Activated CD8-positive, alpha-beta memory T cell treated with anti-CD3 and anti-CD28 coated beads, Interleukin-2, amount 50 U/mL, for 1 hour (primary cell): ENCODE data around the gene TAB2.
"Not testable (repeated sequence)": the region's sequence is repeated elsewhere in the genome, so short reads cannot be mapped to it uniquely, and the experiment has no call there.

Source experiments
- DNase-seq: peaks from one replicate; pipeline ENCODE4 v3.0.0-alpha.2; 2020; ENCODE audit errors: extremely low read depth

The TAB2 gene

DNA sequence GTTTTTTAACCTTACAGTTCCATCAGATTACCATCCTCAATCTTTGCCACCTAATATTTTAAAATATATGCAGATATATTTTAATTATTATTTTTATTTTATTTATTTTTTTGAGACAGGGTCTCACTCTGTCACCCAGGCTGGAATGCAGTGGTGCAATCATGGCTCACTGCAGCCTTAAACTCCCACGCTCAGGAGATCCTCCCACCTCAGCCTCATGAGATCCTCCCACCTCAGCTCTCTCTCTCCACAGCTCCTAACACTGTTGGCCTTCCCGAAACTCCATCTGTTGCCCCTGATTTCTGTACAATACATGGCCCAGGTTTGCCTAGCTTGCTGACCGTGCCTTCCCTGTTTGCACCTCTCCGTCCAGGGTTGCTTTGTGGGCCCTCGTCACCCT, 4.4 kb upstream of the TAB2 start:
- DNase-seq, result no peak

DNA sequence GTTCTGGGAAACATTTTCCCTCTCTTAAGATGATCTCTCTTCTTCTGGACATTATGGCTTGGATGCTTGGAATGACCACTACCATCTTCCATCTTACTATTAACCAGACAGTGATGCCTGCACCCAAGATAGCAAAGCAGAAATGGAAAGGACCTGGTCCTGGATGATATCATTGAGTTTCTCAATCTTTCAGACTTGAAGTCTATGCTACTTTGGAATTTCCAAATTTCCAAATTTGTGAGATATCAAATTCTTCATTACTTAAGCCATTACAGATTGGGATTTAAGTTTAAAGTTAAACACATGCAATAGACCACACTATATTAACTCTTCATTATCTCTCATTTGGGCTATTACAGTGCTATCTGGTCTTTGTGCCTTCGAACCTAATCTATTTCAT, 3.7 kb upstream of the TAB2 start:
- no peak for DNase-seq

DNA sequence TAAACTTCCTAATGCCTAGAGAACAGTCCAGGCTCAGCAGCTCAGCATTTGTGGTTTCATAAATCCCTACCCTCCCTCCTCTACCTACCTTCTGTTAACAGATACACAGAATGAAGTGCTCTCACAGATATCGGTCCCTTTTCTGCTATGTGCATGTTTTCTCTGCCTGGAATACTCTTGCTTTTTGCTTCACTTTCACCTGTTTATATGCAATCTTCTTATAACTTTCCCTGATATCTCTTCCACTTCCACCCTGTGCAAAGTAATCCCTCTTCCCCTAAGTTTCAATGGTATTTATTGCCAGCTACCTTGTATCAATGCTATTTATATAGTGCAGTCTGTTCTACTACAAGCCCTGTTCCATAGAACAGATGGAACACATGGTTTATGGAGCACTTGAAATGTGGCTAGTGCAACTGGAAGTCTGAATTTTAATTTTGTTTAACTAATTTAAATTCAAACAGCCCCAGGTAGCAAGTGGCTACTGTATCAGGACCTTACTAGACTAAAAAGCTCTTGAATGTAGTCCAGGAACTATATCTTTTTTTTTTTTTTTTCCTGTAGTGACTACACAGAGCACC, 3.1 kb upstream of the TAB2 start:
- DNase-seq, result no peak

DNA sequence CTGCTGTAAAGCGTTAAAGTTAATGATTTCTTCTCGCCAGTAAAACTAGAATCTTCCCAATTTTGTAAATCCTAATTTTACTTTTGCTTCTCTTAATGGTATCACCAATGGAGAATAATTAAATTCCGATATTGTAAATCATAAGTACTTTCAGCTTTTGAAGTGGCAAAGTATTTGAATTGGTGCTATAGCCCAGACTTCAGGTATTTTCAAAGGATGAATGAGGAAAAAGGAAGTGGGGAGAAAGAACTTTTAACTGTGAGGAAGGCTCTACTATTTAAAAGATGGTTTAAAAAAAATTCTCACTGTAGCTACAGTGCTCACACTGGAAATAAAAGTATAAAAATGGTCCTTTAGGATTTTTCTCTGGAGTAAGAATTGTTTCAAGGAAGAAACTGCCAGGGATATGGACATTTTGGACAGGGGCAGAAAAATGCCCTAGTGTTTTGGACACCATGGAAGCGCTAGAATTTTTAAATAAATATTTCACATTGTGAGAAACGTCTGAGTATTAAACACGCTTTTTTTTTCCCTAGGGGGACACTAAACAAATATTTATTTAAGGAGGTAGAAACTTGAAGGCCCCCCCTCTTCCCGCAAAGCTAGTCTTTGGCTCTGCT, 1.3 kb upstream of the TAB2 start:
- DNase-seq, result no peak

DNA sequence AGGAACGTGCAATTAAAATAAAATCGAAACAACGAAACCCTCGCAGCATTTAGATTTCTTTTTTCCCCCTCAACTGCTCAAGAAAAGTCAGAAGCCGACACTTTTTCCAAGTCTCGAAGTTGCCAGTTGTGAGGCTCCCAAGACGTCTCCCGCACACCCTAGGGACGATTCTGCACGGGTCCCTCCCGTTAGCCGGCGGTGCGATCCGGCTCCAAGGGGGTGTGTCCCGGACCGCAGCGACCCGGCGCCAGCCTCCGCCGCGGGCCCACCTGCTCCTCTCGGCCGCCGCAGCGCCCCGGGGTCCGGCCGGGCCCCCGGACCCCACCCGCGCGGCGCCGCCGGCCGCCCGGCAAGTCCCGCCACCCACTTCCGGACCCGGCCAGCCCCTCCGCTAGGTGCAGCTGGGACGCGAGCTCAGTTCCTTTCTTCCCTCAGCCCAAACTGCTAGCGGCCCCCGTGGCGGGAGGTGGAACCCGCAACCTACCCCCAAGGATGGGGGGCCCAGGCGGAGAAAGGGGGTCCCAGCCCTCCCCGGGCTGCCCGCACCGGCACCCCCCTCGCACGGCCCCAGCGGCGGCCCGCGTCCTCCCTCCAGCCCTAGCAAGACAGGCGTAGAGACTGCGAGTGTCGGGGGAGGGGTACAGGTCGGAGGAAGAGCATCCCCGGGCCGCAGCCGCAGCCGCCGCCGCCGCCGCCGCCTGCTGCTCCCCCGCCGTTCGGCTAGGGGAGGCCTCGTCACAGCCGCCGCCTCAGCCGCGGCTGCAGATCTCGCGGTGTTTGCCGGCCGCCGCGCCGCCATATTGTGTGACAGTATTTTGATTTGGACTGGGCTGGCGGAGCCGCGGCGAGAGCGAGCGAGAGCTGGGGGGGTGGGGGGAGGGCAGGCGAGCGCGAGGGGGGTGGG, 520 bp upstream of the TAB2 start:
- DNase-seq, result peak; percentile 75

DNA sequence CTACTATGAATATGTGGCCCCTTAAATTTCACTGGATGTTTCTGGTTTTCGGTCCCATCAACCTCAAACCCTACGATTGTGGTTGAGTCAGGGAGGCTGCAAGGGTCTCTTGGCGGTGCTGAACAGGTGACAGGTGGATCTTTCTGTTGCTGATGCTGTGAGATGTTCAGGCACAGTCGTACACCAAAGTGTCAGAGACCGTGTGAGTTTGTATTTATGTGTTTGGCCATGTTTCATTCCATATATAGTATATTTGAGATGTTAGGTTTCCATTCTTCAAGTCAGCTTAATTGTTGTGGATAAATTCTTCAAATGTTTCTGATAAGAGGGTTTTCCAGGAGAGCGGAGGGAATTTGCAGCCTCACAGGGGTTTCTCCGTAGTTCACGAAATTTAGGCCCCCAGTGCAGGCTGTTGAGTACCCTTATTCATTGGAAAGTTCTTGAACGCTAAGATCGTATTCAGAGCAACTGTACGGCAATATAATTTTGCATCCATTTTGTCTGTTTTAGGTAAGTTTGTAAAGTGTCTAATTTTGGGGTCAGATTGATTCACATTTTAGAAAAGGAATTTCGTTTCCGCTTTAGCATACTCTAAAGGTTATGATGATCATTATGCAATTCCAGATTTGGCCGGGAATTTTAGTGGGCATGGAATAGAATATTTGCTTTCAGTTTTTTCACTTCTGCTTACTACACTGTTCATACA, 1.2 kb downstream of the TAB2 start:
- DNase-seq, result no peak

DNA sequence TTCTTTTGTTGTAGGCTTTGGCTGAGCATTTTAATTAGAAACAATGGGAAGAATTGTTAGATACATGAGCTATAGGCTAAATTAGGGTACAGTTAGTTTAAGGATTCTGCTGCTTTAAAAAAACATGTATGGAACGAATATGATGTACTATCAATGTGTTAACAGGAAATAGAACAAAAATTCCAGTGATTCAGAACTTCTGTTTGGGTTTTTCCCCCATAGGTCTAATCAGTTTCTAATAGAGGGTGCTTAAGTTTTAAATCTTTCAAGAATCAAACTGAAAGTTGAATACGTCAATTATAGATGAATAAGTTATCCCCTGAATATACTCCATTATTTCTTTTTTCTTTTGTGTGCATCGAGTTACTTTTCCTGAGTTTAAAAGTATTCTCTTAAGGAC, 1.9 kb downstream of the TAB2 start:
- no peak for DNase-seq

DNA sequence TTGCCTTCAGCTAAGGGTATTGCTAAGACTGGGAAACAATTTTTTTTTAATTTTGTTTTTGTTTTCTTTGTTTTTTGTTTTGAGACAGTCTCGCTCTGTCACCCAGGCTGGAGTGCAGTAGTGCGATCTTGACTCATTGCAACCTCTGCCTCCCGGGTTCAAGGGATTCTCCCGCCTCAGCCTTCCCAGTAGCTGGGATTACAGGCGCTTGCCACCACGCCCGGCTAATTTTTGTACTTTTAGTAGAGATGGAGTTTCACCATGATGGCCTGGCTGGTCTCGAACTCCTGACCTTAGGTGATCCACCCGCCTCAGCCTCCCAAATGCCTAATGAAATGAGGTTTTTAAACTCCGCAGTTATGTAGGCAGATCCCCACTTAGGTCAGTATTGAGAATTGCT, 2.5 kb downstream of the TAB2 start:
- DNase-seq, result not testable (repeated sequence)

DNA sequence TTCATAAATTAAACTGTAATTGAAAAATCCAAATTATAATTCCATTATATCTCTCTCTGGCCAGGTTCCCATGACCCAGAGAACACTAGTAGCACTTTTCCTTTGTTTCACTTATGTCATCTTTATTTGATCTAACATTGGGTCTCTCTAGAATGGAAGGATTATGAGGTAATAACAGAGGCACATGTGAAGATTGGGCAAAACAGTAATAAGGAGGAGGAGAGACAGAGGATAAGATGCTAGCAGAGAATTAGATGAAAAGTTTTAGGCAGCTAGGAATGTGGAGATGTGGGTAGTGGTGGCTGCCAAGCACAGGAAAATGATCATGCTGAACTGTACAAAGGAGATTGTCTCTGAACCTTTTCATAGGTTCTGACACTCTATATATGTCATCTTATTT, 3.3 kb downstream of the TAB2 start:
- no peak for DNase-seq

DNA sequence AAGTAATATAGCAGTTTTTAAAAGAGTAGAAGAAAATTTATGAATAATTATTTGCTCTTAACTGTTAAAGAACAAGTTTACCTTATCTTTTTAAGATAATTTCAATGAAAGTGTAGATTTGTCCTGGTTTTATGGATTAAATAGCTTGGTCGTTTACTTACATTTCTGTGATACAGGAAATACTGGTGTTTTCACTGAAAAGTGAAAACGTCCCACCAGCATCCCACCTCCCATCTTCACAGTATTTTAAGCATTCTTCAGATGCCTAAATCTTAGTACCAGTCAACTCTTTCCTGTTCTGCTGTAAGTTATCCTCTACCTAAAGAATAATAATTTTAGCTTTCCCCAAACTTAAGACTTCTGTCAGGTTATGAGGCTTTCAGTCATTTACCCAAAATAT, 5.8 kb downstream of the TAB2 start:
- no peak for DNase-seq

DNA sequence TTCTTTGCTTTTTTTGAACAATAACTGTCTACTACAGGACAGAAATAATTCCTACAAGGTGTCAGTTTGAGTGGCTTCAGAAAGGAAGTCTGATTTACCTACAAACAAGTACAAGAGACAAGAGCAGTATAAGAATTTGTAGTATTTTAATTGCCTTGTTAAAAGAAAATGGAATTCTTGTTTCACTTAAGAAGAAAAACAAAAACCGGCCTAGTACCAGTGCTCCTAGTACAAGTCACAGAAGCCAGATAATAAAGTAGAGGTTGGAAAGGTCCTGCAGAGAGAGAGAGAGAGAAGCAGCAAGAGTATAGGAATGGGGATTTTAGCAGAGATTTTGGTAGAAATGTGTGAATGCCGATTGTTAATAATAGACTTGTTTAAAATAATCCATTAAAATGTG, 6.4 kb downstream of the TAB2 start:
- DNase-seq, result no peak

DNA sequence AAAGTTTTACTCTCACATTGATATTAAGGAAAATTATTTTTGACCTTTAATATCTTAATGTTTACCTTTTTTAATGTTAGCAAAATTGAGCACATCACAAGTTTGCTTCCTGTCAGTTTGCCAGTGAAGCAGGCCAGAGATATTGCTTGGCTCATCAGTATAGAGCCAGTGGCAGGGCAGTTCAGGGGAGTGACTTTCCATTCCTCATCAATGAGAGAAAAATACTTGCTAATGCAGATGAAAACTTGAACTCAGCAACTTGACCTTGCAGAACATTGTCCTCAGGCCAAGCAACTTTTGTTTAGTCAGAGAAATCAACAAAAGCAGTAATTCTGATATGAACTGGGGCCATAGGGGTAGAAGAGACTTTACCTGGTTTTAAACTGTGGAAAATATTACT, 6.9 kb downstream of the TAB2 start:
- no peak for DNase-seq

DNA sequence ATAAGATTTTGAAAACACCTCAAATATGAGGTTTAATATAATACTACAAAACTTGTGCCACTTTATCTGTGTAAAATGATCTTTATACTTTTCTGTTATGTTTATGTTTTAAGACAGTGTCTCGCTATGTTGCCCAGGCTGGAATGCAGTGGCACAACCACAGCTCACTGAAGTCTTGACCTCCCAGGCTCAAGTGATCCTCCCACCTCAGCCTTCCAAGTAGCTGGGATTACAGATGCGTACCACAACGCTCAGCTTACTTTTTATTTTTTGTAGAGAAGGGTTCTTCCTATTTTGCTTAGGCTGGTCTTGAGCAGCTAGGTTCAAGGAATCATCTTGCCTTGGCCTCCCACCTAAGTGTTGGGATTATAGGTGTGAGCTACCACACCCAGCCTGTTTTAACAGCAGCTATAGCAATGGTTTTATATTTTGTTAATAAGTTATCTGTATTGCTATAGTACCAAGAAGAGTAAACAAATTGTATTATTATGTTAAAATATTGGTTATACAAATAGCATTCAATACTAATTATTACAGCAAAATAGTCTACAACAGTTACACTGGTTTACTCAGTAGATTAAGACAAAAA, 8.2 kb downstream of the TAB2 start:
- DNase-seq, result no peak

DNA sequence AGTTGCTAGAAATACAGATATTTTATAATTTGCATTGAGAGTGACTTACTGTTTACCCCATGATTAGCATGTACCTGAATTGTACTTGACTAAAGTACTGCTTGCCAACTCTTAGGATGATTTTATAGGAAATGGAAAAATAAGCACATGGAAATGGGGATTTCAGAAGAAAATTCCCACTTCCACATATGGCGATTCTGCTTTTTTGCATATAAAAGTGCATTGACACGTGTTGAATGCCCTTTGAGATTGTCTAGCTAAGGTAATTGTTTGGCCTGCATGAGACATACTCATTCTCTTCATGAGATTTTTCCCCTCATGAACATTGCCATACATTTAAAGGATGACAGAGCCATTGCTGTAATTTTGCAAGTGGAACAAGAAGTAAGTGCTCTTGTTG, 10.1 kb downstream of the TAB2 start:
- DNase-seq, result no peak

DNA sequence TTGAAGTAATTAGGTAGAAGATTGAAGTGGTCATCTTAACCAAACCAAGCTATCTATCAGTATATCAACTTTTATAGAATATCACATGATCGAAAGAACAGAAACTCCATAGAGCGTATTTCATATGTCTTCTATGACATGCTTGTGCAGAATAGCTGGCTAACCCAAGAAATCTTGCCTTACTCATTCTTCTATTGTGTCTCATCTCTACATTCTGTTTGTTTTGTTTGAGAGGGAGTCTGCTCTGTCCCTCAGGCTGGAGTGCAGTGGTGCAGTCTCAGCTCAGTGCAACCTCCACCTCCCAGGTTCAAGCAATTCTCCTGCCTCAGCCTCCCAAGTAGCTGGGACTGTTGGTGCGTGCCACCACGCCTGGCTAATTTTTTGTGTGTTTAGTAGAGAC, 10.6 kb downstream of the TAB2 start:
- DNase-seq, result no peak

DNA sequence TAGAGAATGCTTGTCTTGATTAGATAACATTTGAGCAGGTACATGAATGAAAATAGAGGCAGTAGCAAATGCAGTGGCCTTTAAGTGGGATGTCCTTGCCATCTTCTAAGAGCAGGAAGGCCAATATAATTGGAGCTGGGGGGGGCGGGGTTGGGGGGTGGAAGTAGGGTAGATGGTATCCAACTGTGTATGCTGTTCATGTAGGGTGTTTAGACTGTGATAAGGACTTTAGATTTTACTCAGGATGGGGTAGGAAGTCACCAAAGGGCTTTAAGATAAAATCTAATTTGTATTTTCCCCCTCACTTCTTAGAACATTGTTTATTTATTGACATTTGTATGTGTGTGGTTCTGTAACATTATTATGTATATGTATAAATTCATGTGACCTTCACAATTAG, 12.0 kb downstream of the TAB2 start:
- DNase-seq, result no peak

DNA sequence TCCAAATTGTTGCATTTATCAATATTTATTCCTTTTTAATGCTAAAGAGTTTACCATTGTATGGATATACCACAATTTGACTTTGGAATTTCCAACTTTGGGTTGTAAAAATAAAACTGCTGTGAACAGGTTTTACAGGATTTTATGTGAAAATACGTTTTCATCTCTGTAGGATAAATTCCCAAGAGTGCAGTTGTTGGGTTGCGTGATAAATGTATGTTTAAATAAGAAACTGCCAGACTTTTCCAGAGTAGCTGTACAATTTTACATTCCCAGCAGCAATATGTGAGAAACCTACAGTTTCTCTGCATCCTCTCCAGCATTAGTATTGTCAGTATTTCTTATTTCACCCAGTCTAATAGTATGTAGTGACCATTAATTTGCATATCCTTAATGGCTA, 12.6 kb downstream of the TAB2 start:
- no peak for DNase-seq

DNA sequence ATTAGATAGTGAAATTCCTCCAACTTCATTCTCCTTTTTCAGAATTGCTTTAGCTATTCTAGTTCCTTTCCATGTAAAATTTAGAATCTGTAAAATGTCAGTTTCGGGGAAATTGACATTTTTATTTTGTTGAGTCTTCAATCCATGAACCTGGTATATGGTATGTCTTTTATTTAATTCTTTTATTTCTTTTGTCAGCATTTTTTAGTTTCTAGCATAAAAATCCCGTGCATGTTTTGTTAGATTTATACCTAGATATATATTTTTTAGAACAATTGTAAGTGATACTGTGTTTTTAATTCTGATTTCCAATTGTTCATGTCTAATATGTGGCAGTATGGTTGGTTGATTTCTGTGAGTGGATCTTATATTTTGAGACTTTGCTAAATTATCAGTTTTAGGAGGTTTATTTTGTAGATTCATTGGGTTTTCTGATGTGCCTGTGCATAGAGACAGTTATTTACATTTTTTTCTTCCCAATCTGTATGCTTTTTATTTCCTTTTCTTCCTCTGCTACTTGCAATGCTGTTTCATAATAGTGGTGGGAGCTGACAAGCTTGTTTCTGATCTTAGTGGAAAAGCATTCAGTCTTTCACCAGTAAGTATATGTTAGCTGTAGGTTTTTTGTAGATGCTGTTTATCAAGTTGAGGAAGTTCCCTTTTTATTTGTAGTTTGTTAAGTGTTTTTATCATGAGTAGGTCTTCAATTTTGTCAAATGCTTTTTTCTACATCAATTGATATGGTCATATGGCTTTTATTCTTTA, 13.7 kb downstream of the TAB2 start:
- no peak for DNase-seq

DNA sequence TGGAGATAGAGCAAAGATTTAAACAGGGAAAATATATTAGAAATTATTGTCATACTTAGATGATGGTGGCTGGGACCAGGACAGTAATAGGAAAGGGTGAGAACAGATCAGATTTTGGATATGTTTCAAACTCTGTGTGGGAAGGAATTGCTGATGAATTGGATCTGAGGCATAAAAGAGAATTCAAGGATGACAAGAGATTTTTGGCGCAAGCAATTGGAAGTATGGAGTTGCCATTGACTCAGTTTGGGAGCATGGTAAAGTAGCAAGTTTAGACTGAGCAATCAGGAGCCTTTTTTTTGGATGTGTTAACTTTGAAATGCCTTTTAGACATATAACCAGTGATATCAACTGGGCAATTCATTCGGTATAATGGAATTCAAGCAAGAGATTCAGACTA, 14.4 kb downstream of the TAB2 start:
- DNase-seq, result no peak

DNA sequence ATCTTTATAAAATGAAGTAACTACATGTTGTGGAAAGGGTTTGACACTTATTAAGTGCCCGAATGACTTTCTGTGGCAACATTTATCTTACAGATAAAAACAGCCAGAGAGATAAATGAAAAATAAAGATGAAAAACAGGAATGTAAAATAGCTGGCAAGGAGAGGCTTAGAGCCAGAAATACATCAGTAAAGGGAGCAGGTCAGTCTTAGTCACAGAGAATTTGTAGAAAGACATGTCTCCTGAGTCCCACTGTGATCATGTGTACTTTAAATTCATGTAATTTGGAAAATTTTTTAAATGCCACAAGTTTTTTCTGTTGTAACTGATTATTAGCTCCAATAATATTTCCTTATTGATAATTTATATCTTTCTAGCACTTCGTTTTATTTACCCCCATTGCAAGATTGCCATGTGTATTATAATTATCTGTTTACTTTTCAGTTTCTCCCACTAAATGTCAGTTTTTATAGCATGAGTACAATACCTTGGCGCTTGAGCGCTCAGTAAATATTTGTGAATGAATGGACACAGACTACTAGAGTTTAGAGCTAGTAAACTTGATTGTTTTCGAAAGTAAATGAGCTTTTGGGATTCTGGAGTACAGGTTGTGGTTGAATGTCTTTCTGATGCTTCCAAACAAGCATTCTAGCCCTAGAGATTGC, 15.2 kb downstream of the TAB2 start:
- DNase-seq, result no peak

DNA sequence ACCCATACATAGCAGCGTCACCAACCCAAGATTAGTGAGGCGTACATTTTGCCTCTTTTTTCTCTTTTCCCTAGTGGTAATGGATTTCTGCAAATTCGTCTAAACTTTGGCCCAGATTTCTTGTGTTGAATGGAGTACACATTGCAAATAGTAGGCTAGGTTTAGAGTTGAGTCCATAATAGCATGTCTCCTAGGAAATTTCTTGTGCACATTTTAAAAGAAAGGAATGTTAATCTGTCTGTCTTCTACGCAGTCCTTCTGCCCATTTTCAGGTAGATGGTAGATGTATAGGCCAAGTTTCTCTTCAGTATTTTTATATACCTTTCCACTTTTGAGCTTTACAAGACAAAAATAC, 15.7 kb downstream of the TAB2 start:
- no peak for DNase-seq
